GM18498 (cell line): ENCODE measurements around the gene CSRNP3.

Experiments
- ATAC-seq: cut with Tn5 transposase; IDR thresholded peaks from one replicate; pipeline ENCODE4 v1.9.1; 2021; ENCODE audit warnings: mild to moderate bottlenecking, moderate library complexity; ENCODE audit not compliant: unreplicated experiment

CSRNP3 gene

GRCh38 chr2:165536851-165537499, 67.5 kb downstream of the CSRNP3 start:
- ATAC-seq, result no peak

DNA sequence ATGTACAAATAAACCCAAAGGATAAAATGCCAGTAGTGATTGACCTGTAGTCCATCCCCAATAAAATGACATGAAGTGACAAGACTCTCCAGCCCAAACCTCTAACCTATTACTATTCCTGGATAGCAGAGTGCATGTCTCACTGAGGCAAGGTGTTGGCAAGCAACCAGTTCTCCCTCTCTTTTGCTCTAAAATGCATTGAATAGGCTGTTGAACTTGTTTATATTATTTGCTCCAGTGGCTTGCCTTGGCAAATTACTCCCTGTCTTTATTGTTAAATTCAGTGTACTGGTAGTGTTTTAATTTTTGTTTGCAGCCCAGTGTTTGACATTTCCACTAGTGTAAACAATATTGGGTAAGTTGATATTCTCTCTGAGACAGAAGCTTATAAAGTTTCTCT, 70.5 kb downstream of the CSRNP3 start:
- ATAC-seq, result no peak

GRCh38 chr2:165544897-165545296, 75.4 kb downstream of the CSRNP3 start:
- ATAC-seq, result peak; percentile 98

DNA sequence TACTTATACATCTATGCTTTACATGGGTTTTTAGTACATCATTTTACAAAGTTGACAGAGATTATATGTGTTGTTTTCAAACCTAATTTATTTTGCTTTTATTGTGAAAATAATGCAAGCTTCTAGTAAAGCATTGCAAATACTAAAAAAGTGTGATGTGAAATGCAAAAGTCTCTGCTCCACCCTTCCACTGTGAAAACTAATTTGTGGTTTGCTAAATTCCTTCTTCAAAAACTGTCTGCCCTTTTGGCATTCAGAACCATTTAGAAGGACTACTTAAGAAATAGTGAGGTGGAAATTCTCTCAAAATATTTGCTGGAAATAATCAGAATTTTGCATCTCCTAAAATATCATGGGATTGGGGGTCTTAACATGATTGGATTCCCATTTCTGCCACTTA, 78.4 kb downstream of the CSRNP3 start:
- no peak for ATAC-seq

GRCh38 chr2:165549619-165550018, 80.1 kb downstream of the CSRNP3 start:
- ATAC-seq, result no peak

DNA sequence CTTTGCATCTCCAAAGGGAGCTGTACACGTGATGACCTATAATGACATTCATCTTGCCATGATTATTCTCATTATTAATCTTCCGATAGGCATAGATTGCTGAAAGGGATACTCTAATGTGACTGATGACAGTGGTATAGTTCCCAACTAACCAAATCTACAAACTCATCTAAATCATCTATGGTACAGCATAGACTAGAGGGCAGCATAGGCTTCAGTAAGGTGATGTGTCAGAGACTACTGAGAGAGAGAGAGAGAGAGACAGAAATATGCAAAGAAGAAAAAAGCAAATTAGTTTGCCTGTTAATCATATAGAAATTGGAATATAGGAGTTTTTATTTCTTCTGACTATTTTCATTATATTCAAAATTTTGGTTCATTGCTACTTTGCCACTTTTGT, 89.3 kb downstream of the CSRNP3 start:
- no peak for ATAC-seq

DNA sequence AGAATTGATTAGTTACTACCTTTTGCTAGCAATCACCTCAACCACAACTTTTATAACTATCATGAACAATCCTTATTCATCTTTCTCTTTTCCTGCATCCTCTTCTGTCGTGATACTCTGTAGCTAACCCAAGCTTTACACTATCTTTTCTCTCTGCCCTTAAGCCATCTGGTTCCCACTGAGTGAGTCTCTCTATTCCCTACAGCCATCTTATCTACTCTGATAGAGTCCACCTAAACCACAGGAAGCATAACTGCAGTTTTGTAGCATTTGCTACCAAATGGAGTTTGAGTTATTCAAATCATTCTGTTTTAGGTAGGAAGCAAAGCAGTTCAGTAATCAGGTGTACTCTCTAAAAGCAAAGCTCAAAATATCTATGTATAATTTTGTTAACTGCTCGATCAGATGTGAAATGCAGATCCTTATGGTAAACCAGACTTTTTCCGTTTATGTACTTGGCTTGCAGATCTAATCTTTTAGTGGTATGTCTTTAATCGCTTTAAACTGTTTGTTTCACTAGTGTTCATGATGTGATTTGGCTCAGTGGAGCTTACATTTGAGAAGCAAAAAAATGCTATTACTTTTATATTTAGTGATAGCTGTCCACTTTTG, 91.0 kb downstream of the CSRNP3 start:
- no peak for ATAC-seq

DNA sequence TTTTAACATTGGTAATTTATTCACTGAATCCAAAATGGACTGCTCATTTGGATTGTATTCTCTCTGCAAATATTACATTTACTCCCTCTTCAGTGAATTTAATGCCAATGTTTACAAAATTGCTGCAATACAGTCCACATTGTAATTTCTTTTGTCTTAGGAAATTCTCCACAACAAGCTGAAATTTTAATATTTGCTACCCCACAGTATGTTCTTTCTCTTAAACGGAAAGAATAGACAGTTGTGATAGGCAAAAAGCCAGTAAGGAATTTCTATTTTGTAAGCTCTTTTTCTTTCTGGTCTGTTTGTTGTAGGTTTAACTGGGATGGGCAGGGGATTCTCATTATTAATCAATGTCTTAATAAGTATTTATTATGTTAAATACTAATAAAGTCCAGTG, 92.0 kb downstream of the CSRNP3 start:
- ATAC-seq, result no peak

DNA sequence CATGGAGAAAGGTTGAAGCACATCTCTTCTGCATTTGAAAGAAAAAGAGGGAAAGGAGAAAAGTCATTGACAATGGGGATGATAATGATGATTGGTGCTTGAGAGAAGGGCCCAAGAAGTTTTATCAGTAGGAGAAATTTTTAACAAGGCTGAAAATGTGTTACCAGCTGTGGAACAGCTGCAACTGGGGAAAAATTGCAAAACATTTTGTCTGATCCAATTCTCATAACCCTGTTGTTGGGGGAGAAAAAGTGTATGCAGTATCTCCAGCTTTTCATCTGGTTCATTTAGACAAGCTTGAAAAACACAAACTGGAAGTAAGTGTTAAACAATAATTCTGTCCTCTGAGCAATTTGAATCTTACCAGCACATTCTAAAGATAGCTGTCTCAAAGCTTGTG, 92.7 kb downstream of the CSRNP3 start:
- ATAC-seq, result no peak

GRCh38 chr2:165563468-165564225, 94.1 kb downstream of the CSRNP3 start:
- no peak for ATAC-seq

- ATAC-seq, result no peak
Measured at GRCh38 chr2:165566008-165566407, 96.5 kb downstream of the CSRNP3 start.

DNA sequence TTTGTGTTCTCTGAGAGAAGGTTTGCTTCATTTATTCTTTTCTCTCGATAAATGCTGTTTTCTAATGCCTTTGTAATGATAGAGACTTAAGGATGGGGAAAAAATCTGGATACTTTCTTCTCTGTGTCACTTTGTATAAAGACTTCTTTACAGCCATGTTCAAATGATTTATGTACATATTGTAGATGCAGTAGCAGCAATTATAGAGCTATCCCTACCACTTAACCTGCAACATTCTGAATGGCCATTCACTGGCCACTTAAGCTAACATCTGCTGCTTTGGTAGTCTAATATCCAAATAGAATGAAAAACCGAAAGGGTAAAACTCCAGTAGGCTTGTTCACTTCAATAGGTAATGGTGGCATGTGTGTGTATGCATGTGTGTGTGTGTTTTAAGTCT, 97.8 kb downstream of the CSRNP3 start:
- no peak for ATAC-seq

- no peak for ATAC-seq
Measured at GRCh38 chr2:165568361-165568760, 98.9 kb downstream of the CSRNP3 start.

- ATAC-seq, result no peak
Measured at GRCh38 chr2:165571477-165571876, 102.0 kb downstream of the CSRNP3 start.

- ATAC-seq, result no peak
Measured at GRCh38 chr2:165572151-165572550, 102.7 kb downstream of the CSRNP3 start.

DNA sequence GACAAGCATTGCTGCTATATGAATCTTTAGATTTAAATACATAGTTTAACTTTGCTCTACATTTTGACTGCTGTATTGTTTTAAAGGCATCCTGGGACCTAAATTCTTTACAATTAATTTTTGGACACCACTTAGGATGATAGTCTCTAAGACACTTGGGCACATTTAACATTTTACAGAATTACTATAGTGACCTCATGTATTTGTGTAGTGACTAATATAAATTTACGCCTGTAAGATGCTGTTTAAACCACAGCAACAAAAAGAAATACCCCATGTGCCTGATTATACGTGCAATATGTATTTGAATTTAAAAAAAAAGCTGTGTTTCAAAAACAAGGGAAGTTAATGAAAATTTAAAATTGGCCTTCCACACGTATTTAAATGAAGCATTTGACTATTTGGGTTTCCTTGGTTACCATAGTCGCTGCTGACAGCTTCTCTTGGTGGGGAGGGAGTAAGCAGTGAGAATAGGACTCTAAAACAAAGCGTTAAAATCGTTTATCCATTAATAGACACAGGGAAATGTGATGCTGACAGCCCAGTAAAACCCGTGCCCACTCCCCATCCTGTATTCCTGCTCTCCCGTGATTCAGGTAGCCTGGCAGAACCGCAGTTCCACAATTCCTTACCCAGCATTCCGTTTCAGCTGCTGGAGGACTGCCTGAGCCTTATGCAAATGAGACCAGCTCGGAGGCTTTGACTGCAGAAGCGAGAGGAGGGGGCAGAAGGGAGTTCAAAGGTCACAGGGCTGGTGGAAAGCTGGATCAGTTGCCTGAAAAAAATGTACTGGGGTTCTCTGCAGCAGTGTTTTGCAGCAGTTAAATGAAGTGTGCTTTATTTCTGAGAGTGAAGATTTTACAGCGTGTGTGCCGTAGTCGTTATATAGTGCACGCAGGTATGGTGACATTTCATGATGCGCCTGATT, 104.3 kb downstream of the CSRNP3 start:
- ATAC-seq, result no peak

DNA sequence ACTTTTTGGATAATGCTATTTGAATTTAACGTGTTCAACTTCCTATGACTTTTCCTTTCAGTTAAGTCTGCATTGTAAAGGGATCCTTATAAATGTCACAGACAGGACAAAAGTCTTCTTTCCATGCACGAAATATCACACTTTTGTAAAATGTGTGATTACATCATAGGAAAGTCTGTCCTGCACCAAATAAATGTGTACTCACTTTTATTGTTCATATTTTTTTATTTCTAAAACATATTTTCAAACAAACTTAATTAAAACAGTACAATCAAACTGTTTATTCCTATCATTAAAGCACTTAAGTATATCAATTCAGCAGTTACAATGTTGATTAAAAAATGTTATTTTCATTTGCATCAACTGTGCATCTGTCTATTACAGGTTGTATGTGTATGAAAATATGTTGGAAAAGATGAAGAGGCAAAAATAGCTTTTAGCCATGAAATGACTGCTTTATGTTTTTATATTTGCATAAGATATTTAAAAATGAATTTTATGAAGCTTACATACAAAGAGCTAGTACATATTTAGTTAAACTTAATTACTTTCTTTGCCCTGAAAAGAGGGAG, 105.6 kb downstream of the CSRNP3 start:
- no peak for ATAC-seq

GRCh38 chr2:165576409-165577154, 107.1 kb downstream of the CSRNP3 start:
- ATAC-seq, result no peak

GRCh38 chr2:165582409-165582808, 112.9 kb downstream of the CSRNP3 start:
- ATAC-seq, result no peak

DNA sequence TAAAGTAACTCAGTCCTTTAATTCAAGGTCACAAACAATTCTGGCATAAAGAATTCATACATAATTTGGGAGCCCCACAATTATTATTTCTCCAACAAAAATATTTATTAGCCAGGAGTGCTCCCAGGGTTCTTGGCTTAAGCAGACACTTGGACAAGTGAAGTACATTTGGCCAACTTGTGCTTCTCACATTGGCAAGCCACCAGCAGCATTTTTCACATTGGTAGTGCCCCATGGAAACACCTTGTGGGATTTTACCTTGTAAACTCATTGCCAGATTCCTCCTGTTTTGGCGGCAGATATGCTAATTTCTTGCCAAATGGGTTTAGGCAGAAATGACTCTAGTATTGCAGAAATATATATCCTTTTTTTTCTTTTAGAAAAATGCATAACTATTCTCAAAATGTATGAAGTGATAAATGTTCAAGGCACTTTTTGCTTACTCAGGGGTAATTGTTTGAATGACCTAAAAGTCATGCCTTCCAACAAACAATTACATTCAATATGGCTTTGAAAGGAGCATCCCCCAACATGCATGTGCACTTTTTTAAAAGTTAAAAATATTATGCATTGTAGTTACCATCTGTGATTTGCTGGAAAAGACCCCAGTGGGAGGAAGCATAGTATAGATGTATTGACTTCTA, 113.5 kb downstream of the CSRNP3 start:
- no peak for ATAC-seq
